Endothelial cell of umbilical vein (primary cell): ENCODE data around the gene NKD2. TPM values are rescaled to one million over a fixed set of nuclear protein-coding genes. Genes with fewer than 3 reads are reported as not detected.

Experiments used
- BruUV-seq: library from RNA; stranded (reverse); fragments of 400-500 nt; replicated peaks from 2 replicates; lab custom pipeline; 2021; lab: Mats Ljungman, UMichigan
- CTCF ChIA-PET: fragments of 300-600, 350-600 bp; sonication (Branson Sonifier 250); formaldehyde crosslinking; loops from one replicate; lab custom pipeline; 2021; ENCODE audit warnings: antibody characterized with exemption, inconsistent platforms; lab: Charles Lee
- POLR2A ChIA-PET: fragments of 300-600, 350-600 bp; sonication (Branson Sonifier 250); formaldehyde crosslinking; loops from one replicate; lab custom pipeline; 2021; ENCODE audit warnings: antibody characterized with exemption, inconsistent platforms; lab: Charles Lee
- DNase-seq: peaks from one replicate; pipeline ENCODE4 v3.0.0-alpha.2; 2011; ENCODE audit warnings: low read depth, low spot score
- FAIRE-seq: peaks from 2 replicates; lab custom pipeline; 2011; peaks lifted over from hg19 to GRCh38; lab: Jason Lieb, UNC
- H2AFZ ChIP-seq: 2 replicates; pipeline ENCODE4 v1.6.0; 2012; ENCODE audit warnings: low read depth, low read length, control low read depth, inconsistent platforms
- H3K27ac ChIP-seq: 2 replicates; pipeline ENCODE4 v1.5.1; 2011; ENCODE audit warnings: low read depth, mild to moderate bottlenecking, control low read depth, low read length, moderate library complexity; ENCODE audit not compliant: insufficient read depth
- H3K27me3 ChIP-seq, 2 experiments: 2 replicates each; pipeline versions ENCODE4 v1.6.0 to v1.6.1; 2011; ENCODE audit warnings: low read length in 2 of 2, mixed read lengths in 1 of 2; ENCODE audit not compliant: control insufficient read depth in 2 of 2, insufficient read depth in 2 of 2
- H3K36me3 ChIP-seq, 2 experiments: 2 replicates in 1 of 2; 3 replicates in 1 of 2; pipeline ENCODE4 v1.5.1; 2011; ENCODE audit warnings: low read length in 2 of 2, mild to moderate bottlenecking in 1 of 2, moderate library complexity in 1 of 2; ENCODE audit not compliant: control insufficient read depth in 2 of 2, insufficient read depth in 2 of 2; ENCODE audit errors: extremely low read depth in 1 of 2
- H3K4me1 ChIP-seq: 3 replicates; pipeline ENCODE4 v1.5.1; 2011; ENCODE audit warnings: mild to moderate bottlenecking, low read length; ENCODE audit not compliant: control insufficient read depth, insufficient read depth; ENCODE audit errors: extremely low read depth
- H3K4me2 ChIP-seq: 2 replicates; pipeline ENCODE4 v1.6.1; 2011; ENCODE audit warnings: low read length, control low read depth, mixed read lengths; ENCODE audit not compliant: insufficient read depth
- H3K4me3 ChIP-seq, 3 experiments: fragments of 200-600 bp in 1 of 3; sonication (generic), shearing (Covaris generic) in 1 of 3; replicated peaks in 1 of 3; 2 replicates each; pipeline ENCODE4 v1.5.1; 2011 to 2016; ENCODE audit warnings: control low read depth in 3 of 3, low read length in 3 of 3, mild to moderate bottlenecking in 2 of 3, inconsistent platforms in 1 of 3, low read depth in 1 of 3, moderate library complexity in 1 of 3; ENCODE audit not compliant: insufficient read depth in 1 of 3
- H3K79me2 ChIP-seq: 2 replicates; pipeline ENCODE4 v1.6.0; 2012; ENCODE audit warnings: low read length, inconsistent platforms; ENCODE audit not compliant: control insufficient read depth, insufficient read depth
- H3K9ac ChIP-seq: replicated peaks from 2 replicates; pipeline ENCODE3; 2011; ENCODE audit warnings: low read length, control low read depth; ENCODE audit not compliant: insufficient read depth; ENCODE audit errors: extremely low read depth
- H3K9me1 ChIP-seq: replicated peaks from 3 replicates; pipeline ENCODE4 v1.6.0; 2011; ENCODE audit warnings: mild to moderate bottlenecking, low read length; ENCODE audit not compliant: control insufficient read depth, insufficient read depth; ENCODE audit errors: extremely low read depth
- H3K9me3 ChIP-seq: replicated peaks from 2 replicates; pipeline ENCODE4 v1.5.1; 2012; ENCODE audit warnings: low read length, inconsistent platforms; ENCODE audit not compliant: control insufficient read depth, insufficient read depth
- H4K20me1 ChIP-seq: replicated peaks from 2 replicates; pipeline ENCODE3; 2011; ENCODE audit warnings: mild to moderate bottlenecking, low read length; ENCODE audit not compliant: control insufficient read depth, insufficient read depth; ENCODE audit errors: extremely low read depth
- EZH2 ChIP-seq: IDR thresholded peaks from 2 replicates; pipeline ENCODE4 v1.6.1; 2012; ENCODE audit warnings: borderline replicate concordance, low read depth, mild to moderate bottlenecking, moderate library complexity, low read length, inconsistent platforms; ENCODE audit not compliant: severe bottlenecking
- FOS ChIP-seq: IDR thresholded peaks from 2 replicates; pipeline ENCODE4 v1.6.1; 2011; ENCODE audit warnings: mild to moderate bottlenecking, low read length, moderate library complexity, borderline replicate concordance; ENCODE audit not compliant: insufficient read depth
- JUN ChIP-seq: IDR thresholded peaks from 2 replicates; pipeline ENCODE4 v1.6.1; 2011; ENCODE audit warnings: borderline replicate concordance, low read depth; ENCODE audit not compliant: insufficient read length, insufficient read depth
- MAX ChIP-seq: IDR thresholded peaks from 2 replicates; pipeline ENCODE4 v1.6.1; 2011; ENCODE audit not compliant: insufficient read depth, insufficient read length
- MYC ChIP-seq: IDR thresholded peaks from one replicate; pipeline ENCODE4 v1.6.1; 2011; ENCODE audit warnings: mild to moderate bottlenecking, low read depth, low read length
- POLR2A ChIP-seq: IDR thresholded peaks from 2 replicates; pipeline ENCODE4 v1.6.1; 2012; ENCODE audit warnings: low read depth, mild to moderate bottlenecking, control low read depth, low read length
- POLR2AphosphoS5 ChIP-seq: IDR thresholded peaks from 2 replicates; pipeline ENCODE4 v1.6.1; 2012; ENCODE audit warnings: low read depth, mild to moderate bottlenecking, control low read depth, low read length, moderate library complexity; ENCODE audit not compliant: insufficient read depth
- dilution Hi-C: fragments of 300-500 bp; cut with MboI; formaldehyde crosslinking; loops from one replicate; pipeline ENCODE4 v1.15.0; 2019; ENCODE audit warnings: low sequenced_read_pairs; ENCODE audit not compliant: extremely low pct_ligation_motif_present
- intact Hi-C: fragments of 100-400 bp; cut with micrococcal nuclease; formaldehyde crosslinking; loops from one replicate; pipeline ENCODE4 v1.10.0; 2022
- polyA plus RNA-seq, 4 experiments: library from polyadenylated mRNA; depleted of rRNA in 3 of 4; stranded (reverse) in 3 of 4; unstranded in 1 of 4; fragments of >200 nt; gene quantifications; 2 replicates each; pipeline versions ENCODE4 v1.2.1 to v1.2.3, GENCODE V29; 2011 to 2012; ENCODE audit warnings: missing spikeins in 1 of 4
- total RNA-seq: library from RNA; stranded (reverse); gene quantifications from 2 replicates; pipeline ENCODE4 v1.2.3, GENCODE V29; 2021
- TF ChIP-seq, protein P1 (sequence below), 2 donors: IDR thresholded peaks; 1 replicate in 1 of 2; 2 replicates in 1 of 2; pipeline ENCODE4 v1.5.1; 2011; ENCODE audit warnings: low read length in 2 of 2, mild to moderate bottlenecking in 2 of 2, moderate library complexity in 2 of 2, control low read depth in 1 of 2, inconsistent platforms in 1 of 2, low read depth in 1 of 2; ENCODE audit not compliant: insufficient read depth in 1 of 2; ENCODE audit errors: extremely low read depth in 1 of 2

Gene NKD2
- total and polyA plus RNA-seq, 2 donors (not counting 3 experiments of a cell fraction or from before 2014, with no cell fraction given) = 0.08 TPM; not detected in 1

- DNase-seq = no peak
- Histone ChIP-seq H3K79me2 (no peaks in the 10 kb centered on the region), H3K9me1 (no peaks in the 10 kb centered on the region), H3K27ac (no peak overlapping the region), H3K36me3 (no peaks in the 10 kb centered on the region), H3K4me2 (no peak overlapping the region), H3K4me3 (no peak overlapping the region), H2AFZ (no peak overlapping the region), H3K9ac (no peak overlapping the region), H3K4me1 (peaks cover 6% of the 10 kb centered on the region), H4K20me1 (no peaks in the 10 kb centered on the region), H3K9me3 (no peaks in the 10 kb centered on the region), H3K27me3 (peaks cover 0 to under 1% of the 10 kb centered on the region in 2 experiments)
- ChIA-PET POLR2A (no interaction called here), CTCF (no interaction called here)
- intact Hi-C loops (no loop called here), dilution Hi-C loops (no loop called here)
- BruUV-seq = no TSS peak
- FAIRE-seq = no peak
- TF ChIP-seq MAX (no peak), FOS (no peak), EZH2 (no peak), JUN (no peak), POLR2AphosphoS5 (no peak), MYC (no peak), POLR2A (no peak)
- TF ChIP-seq, protein P1, sequence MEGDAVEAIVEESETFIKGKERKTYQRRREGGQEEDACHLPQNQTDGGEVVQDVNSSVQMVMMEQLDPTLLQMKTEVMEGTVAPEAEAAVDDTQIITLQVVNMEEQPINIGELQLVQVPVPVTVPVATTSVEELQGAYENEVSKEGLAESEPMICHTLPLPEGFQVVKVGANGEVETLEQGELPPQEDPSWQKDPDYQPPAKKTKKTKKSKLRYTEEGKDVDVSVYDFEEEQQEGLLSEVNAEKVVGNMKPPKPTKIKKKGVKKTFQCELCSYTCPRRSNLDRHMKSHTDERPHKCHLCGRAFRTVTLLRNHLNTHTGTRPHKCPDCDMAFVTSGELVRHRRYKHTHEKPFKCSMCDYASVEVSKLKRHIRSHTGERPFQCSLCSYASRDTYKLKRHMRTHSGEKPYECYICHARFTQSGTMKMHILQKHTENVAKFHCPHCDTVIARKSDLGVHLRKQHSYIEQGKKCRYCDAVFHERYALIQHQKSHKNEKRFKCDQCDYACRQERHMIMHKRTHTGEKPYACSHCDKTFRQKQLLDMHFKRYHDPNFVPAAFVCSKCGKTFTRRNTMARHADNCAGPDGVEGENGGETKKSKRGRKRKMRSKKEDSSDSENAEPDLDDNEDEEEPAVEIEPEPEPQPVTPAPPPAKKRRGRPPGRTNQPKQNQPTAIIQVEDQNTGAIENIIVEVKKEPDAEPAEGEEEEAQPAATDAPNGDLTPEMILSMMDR (IDR thresholded peaks at IDR 0.05; ENCODE audit: extremely low read depth in 1 of 2, insufficient read depth in 1 of 2, low read depth in 1 of 2, low read length in 2 of 2) = no peak
Observed at GRCh38 chr5:962386-962785, 46.2 kb upstream of the NKD2 start.
